H9 (cell line): ENCODE results near the gene PEMT. TPM values are rescaled to one million over a fixed set of nuclear protein-coding genes. Genes with fewer than 3 reads are reported as not detected.

Experiments used
- DNase-seq: peaks from one replicate; pipeline ENCODE4 v3.0.0-alpha.2; 2017
- H2AFZ ChIP-seq: one replicate; pipeline ENCODE4 v1.6.1; 2013; ENCODE audit warnings: mild to moderate bottlenecking, low read length, control low read depth, moderate library complexity
- H2AK5ac ChIP-seq: 2 replicates; pipeline ENCODE4 v1.6.1; 2013; ENCODE audit warnings: low read length, control low read depth, mixed read lengths; ENCODE audit not compliant: insufficient read length
- H2BK120ac ChIP-seq: one replicate; pipeline ENCODE4 v1.6.1; 2013; ENCODE audit warnings: low read depth, mild to moderate bottlenecking, low read length, control low read depth, inconsistent platforms; ENCODE audit not compliant: poor library complexity, severe bottlenecking
- H2BK12ac ChIP-seq: 2 replicates; pipeline ENCODE4 v1.6.1; 2013; ENCODE audit warnings: low read length, control low read depth, mixed read lengths, low read depth; ENCODE audit not compliant: insufficient read length
- H2BK15ac ChIP-seq: 2 replicates; pipeline ENCODE4 v1.6.1; 2013; ENCODE audit warnings: low read depth, low read length, control low read depth
- H2BK20ac ChIP-seq: one replicate; pipeline ENCODE4 v1.6.1; 2013; ENCODE audit warnings: low read depth, mild to moderate bottlenecking, low read length, control low read depth, inconsistent platforms; ENCODE audit not compliant: poor library complexity, severe bottlenecking
- H2BK5ac ChIP-seq: 2 replicates; pipeline ENCODE4 v1.6.1; 2013; ENCODE audit warnings: low read length, control low read depth, mixed read lengths; ENCODE audit not compliant: insufficient read length
- H3K14ac ChIP-seq: 2 replicates; pipeline ENCODE4 v1.6.1; 2013; ENCODE audit warnings: low read length, control low read depth; ENCODE audit not compliant: insufficient read depth
- H3K18ac ChIP-seq: 2 replicates; pipeline ENCODE4 v1.6.1; 2013; ENCODE audit warnings: low read depth, mild to moderate bottlenecking, mixed read lengths, low read length, control low read depth; ENCODE audit not compliant: insufficient read length
- H3K23ac ChIP-seq: 2 replicates; pipeline ENCODE4 v1.6.1; 2013; ENCODE audit warnings: low read length, control low read depth, mixed read lengths, low read depth; ENCODE audit not compliant: insufficient read length
- H3K23me2 ChIP-seq: 2 replicates; pipeline ENCODE4 v1.6.1; 2013; ENCODE audit warnings: low read depth, mild to moderate bottlenecking, mixed read lengths, low read length, control low read depth; ENCODE audit not compliant: insufficient read length, poor library complexity, severe bottlenecking
- H3K27ac ChIP-seq: 2 replicates; pipeline ENCODE4 v1.5.1; 2013; ENCODE audit warnings: low read length, control low read depth, mixed read lengths, low read depth; ENCODE audit not compliant: insufficient read length
- H3K27me3 ChIP-seq: 2 replicates; pipeline ENCODE4 v1.6.1; 2013; ENCODE audit warnings: low read length, control low read depth, inconsistent platforms; ENCODE audit not compliant: insufficient read depth
- H3K4ac ChIP-seq: 2 replicates; pipeline ENCODE4 v1.6.1; 2013; ENCODE audit warnings: low read depth, mild to moderate bottlenecking, control low read depth, inconsistent platforms, low read length, moderate library complexity
- H3K4me1 ChIP-seq: 2 replicates; pipeline ENCODE4 v1.6.1; 2013; ENCODE audit warnings: low read length, control low read depth, inconsistent platforms; ENCODE audit not compliant: insufficient read depth
- H3K4me2 ChIP-seq: 2 replicates; pipeline ENCODE4 v1.6.1; 2013; ENCODE audit warnings: low read length, control low read depth, mixed read lengths; ENCODE audit not compliant: insufficient read length, insufficient read depth
- H3K56ac ChIP-seq: 2 replicates; pipeline ENCODE4 v1.6.1; 2013; ENCODE audit warnings: low read depth, mild to moderate bottlenecking, mixed read lengths, low read length, control low read depth; ENCODE audit not compliant: insufficient read length
- H3K79me1 ChIP-seq: 2 replicates; pipeline ENCODE4 v1.6.1; 2013; ENCODE audit warnings: low read depth, mild to moderate bottlenecking, moderate library complexity, low read length, control low read depth, inconsistent platforms; ENCODE audit not compliant: insufficient read depth, poor library complexity, severe bottlenecking
- H3K79me2 ChIP-seq: 2 replicates; pipeline ENCODE4 v1.6.1; 2013; ENCODE audit warnings: low read length, control low read depth, inconsistent platforms; ENCODE audit not compliant: insufficient read depth
- H3K9ac ChIP-seq: 2 replicates; pipeline ENCODE4 v1.6.1; 2013; ENCODE audit warnings: low read length, control low read depth, mixed read lengths; ENCODE audit not compliant: insufficient read length; ENCODE audit errors: extremely low read depth
- H3K9me3 ChIP-seq: one replicate; pipeline ENCODE4 v1.6.1; 2013; ENCODE audit warnings: low read depth, low read length, inconsistent platforms; ENCODE audit not compliant: control insufficient read depth
- H3T11ph ChIP-seq: one replicate; pipeline ENCODE4 v1.6.1; 2013; ENCODE audit warnings: mild to moderate bottlenecking, low read length, control low read depth, inconsistent platforms
- H4K20me1 ChIP-seq: one replicate; pipeline ENCODE4 v1.6.1; 2013; ENCODE audit not compliant: control insufficient read depth, insufficient read length, insufficient read depth
- H4K5ac ChIP-seq: 2 replicates; pipeline ENCODE4 v1.6.1; 2013; ENCODE audit warnings: low read depth, mild to moderate bottlenecking, mixed read lengths, low read length, control low read depth; ENCODE audit not compliant: insufficient read length
- H4K8ac ChIP-seq: replicated peaks from 2 replicates; pipeline ENCODE4 v1.6.1; 2013; ENCODE audit warnings: low read length, control low read depth, mixed read lengths, low read depth; ENCODE audit not compliant: insufficient read length
- H4K91ac ChIP-seq: 2 replicates; pipeline ENCODE4 v1.6.1; 2013; ENCODE audit warnings: low read depth, mild to moderate bottlenecking, moderate library complexity, mixed read lengths, low read length, control low read depth; ENCODE audit not compliant: insufficient read length
- H3K27ac Mint-ChIP-seq, 3 experiments: 2 replicates in 2 of 3; 3 replicates in 1 of 3; pipeline ENCODE4 v1.8.0; 2020 to 2021; ENCODE audit warnings: mixed read lengths in 3 of 3, mild to moderate bottlenecking in 1 of 3, moderate library complexity in 1 of 3
- H3K27me3 Mint-ChIP-seq: 2 replicates; pipeline ENCODE4 v1.8.0; 2021; ENCODE audit warnings: low read depth, mild to moderate bottlenecking, moderate library complexity, mixed read lengths
- H3K36me3 Mint-ChIP-seq, 3 experiments: 2 replicates in 2 of 3; 3 replicates in 1 of 3; pipeline ENCODE4 v1.8.0; 2020 to 2021; ENCODE audit warnings: low read depth in 3 of 3, mixed read lengths in 3 of 3; ENCODE audit not compliant: insufficient read depth in 1 of 3
- H3K4me1 Mint-ChIP-seq, 2 experiments: 2 replicates each; pipeline ENCODE4 v1.8.0; 2020; ENCODE audit warnings: mixed read lengths in 2 of 2
- H3K4me3 Mint-ChIP-seq, 2 experiments: 2 replicates in 1 of 2; 3 replicates in 1 of 2; pipeline ENCODE4 v1.8.0; 2020 to 2021; ENCODE audit warnings: mild to moderate bottlenecking in 2 of 2, mixed read lengths in 2 of 2, moderate library complexity in 1 of 2
- H3K9me3 Mint-ChIP-seq, 2 experiments: 2 replicates in 1 of 2; 3 replicates in 1 of 2; pipeline ENCODE4 v1.8.0; 2020; ENCODE audit warnings: mild to moderate bottlenecking in 2 of 2, mixed read lengths in 2 of 2, moderate library complexity in 1 of 2
- WGBS: extraction: QIAGEN DNeasy Blood & Tissue Kit; methylation state at CpG from one replicate; pipeline ENCODE4 v1.1.7; 2013; ENCODE audit warnings: missing lambda C conversion rate, low lambda C conversion rate, mixed read lengths; ENCODE audit not compliant: insufficient read length; ENCODE audit errors: extremely low coverage; 5-methylcytosine and 5-hydroxymethylcytosine counted together
- total RNA-seq: library from RNA; stranded (reverse); gene quantifications from 2 replicates; pipeline ENCODE4 v1.2.1, GENCODE V29; 2021
- TF ChIP-seq, protein P1 (sequence below): fragments of 200-600 bp; sonication (generic); conservative IDR thresholded peaks from 3 replicates; pipeline ENCODE4 v1.8.0; 2021; ENCODE audit warnings: antibody characterized with exemption, mild to moderate bottlenecking

PEMT gene
- total RNA-seq, 1 experiment from 2014 or later, result 63.2 TPM

DNA sequence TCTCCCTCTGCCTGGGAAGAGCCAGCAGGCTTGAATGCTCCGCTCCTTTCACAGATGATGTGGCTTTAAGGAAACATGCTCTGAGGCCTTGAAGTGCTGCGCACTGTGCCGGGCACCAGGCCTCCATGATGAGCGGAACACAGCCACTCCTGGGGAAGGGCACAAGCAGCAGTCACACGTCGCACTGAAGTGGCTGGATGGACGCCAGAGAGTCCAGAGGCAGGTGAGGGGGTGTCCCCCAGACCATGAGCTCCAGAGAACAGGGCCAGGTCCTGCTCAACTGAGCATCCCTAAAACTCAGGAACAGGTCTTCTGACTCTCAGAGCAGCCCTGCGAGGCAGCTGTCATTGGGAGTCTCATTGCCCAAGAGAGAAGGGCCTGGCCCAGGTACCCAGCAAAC lies 35.6 kb downstream of the PEMT start:
- H2AFZ ChIP-seq, result no peak overlapping the region
- no peak overlapping the region for H3T11ph ChIP-seq
- no peak overlapping the region for H2BK120ac ChIP-seq
- no CpG with 5 or more reads among the region's 8 CpGs for WGBS
- H3K27me3 ChIP-seq, result no peaks in the 10 kb centered on the region
- no peak for DNase-seq
- no peak overlapping the region for H3K27ac Mint-ChIP-seq
- no peak overlapping the region for H3K4me2 ChIP-seq
- H2BK12ac ChIP-seq, result no peak overlapping the region
- TF ChIP-seq, protein P1, sequence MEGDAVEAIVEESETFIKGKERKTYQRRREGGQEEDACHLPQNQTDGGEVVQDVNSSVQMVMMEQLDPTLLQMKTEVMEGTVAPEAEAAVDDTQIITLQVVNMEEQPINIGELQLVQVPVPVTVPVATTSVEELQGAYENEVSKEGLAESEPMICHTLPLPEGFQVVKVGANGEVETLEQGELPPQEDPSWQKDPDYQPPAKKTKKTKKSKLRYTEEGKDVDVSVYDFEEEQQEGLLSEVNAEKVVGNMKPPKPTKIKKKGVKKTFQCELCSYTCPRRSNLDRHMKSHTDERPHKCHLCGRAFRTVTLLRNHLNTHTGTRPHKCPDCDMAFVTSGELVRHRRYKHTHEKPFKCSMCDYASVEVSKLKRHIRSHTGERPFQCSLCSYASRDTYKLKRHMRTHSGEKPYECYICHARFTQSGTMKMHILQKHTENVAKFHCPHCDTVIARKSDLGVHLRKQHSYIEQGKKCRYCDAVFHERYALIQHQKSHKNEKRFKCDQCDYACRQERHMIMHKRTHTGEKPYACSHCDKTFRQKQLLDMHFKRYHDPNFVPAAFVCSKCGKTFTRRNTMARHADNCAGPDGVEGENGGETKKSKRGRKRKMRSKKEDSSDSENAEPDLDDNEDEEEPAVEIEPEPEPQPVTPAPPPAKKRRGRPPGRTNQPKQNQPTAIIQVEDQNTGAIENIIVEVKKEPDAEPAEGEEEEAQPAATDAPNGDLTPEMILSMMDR, result no peak
- H3K79me2 ChIP-seq, result no peaks in the 10 kb centered on the region
- no peaks in the 10 kb centered on the region for H3K9me3 Mint-ChIP-seq
- no peak overlapping the region for H3K4ac ChIP-seq
- no peak overlapping the region for H3K23ac ChIP-seq
- no peak overlapping the region for H4K8ac ChIP-seq
- no peak overlapping the region for H3K4me3 Mint-ChIP-seq
- no peak overlapping the region for H3K14ac ChIP-seq
- H3K9me3 ChIP-seq, result no peaks in the 10 kb centered on the region
- no peak overlapping the region for H3K18ac ChIP-seq
- no peak overlapping the region for H2BK5ac ChIP-seq
- H3K4me1 Mint-ChIP-seq, result peaks cover 5 to 7% of the 10 kb centered on the region in 2 experiments; a peak in 3 of 4 replicates
- H3K27me3 Mint-ChIP-seq, result no peaks in the 10 kb centered on the region
- H2BK15ac ChIP-seq, result no peak overlapping the region
- H3K79me1 ChIP-seq, result no peaks in the 10 kb centered on the region
- no peaks in the 10 kb centered on the region for H4K20me1 ChIP-seq
- H2AK5ac ChIP-seq, result no peak overlapping the region
- no peak overlapping the region for H2BK20ac ChIP-seq
- no peak overlapping the region for H4K5ac ChIP-seq
- no peaks in the 10 kb centered on the region for H3K4me1 ChIP-seq
- no peak overlapping the region for H3K56ac ChIP-seq
- H4K91ac ChIP-seq, result no peak overlapping the region
- H3K36me3 Mint-ChIP-seq, result peaks cover 0 to 2% (median 0%) of the 10 kb centered on the region in 3 experiments; a peak in 1 of 7 replicates
- H3K9ac ChIP-seq, result no peak overlapping the region
- H3K27ac ChIP-seq, result no peak overlapping the region
- no peaks in the 10 kb centered on the region for H3K23me2 ChIP-seq
